ENCODE data around the gene ATAD3A.
"Not testable (repeated sequence)": the region's sequence is repeated elsewhere in the genome, so short reads cannot be mapped to it uniquely, and the experiment has no call there.

ATAD3A gene

DNA sequence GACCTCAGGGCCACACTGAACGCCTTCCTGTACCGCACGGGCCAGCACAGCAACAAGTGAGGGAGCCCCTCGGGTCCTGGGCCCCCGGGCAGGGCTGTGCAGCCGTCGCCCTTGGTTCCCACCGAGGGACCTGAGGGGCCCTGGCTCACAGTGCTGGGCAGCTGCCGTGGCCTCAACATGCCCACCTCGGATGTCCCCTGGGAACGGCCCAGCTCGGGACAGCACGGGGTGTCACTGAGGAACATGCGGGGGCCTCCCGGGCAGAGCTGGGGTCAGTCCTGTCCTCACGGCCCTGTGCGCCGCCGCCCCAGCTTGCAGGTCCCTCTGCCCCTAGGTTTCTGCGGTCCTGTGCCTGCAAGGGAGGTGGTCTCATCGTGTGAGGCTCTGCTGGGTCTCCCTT, 14.5 kb downstream of the ATAD3A start:
- H3K4me1 Mint-ChIP-seq (ENCODE audit: low read depth); H3K27ac Mint-ChIP-seq; H3K9me3 Mint-ChIP-seq; H3K4me3 Mint-ChIP-seq; H3K27me3 Mint-ChIP-seq (ENCODE audit: low read depth): not testable (repeated sequence)
- H3K36me3 Mint-ChIP-seq (ENCODE audit: low read depth) = peaks cover 16% of the 10 kb centered on the region

DNA sequence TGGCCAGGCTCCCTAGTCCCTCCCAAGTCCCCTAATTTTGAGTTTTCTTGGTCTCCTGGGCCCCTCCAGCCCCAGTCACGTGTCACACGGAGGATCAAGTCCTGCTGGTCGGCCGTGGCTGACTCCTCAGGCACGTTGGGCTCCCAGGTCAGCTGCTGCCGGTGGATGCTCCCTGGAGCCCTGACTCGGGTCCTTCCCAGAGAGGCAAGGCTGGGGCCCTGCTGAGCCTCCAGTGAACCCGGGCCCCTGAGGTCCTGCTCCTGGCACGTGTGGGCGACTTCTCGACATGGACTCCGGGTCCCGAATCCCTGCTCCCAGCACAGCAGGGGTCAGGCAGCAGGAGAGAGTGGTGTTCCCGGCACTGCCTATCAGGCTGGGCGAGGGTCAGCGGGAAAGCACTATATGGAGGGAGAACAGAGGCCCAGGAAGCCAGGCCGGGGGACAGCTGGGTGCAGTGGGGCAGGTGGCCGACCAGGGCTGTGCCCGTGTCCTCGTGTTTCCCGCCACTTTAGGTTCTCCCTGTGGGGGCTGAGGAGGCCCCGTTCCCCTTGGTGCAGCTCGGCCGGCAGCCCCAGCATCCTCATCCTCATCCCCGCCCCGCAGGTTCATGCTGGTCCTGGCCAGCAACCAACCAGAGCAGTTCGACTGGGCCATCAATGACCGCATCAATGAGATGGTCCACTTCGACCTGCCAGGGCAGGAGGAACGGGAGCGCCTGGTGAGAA, 15.3 kb downstream of the ATAD3A start:
- Mint-ChIP-seq H3K27ac (no peak overlapping the region), H3K27me3 (ENCODE audit: low read depth) (no peaks in the 10 kb centered on the region), H3K9me3 (peaks cover 6% of the 10 kb centered on the region), H3K4me3 (no peak overlapping the region), H3K36me3 (ENCODE audit: low read depth) (peaks cover 21% of the 10 kb centered on the region), H3K4me1 (ENCODE audit: low read depth) (no peaks in the 10 kb centered on the region)

DNA sequence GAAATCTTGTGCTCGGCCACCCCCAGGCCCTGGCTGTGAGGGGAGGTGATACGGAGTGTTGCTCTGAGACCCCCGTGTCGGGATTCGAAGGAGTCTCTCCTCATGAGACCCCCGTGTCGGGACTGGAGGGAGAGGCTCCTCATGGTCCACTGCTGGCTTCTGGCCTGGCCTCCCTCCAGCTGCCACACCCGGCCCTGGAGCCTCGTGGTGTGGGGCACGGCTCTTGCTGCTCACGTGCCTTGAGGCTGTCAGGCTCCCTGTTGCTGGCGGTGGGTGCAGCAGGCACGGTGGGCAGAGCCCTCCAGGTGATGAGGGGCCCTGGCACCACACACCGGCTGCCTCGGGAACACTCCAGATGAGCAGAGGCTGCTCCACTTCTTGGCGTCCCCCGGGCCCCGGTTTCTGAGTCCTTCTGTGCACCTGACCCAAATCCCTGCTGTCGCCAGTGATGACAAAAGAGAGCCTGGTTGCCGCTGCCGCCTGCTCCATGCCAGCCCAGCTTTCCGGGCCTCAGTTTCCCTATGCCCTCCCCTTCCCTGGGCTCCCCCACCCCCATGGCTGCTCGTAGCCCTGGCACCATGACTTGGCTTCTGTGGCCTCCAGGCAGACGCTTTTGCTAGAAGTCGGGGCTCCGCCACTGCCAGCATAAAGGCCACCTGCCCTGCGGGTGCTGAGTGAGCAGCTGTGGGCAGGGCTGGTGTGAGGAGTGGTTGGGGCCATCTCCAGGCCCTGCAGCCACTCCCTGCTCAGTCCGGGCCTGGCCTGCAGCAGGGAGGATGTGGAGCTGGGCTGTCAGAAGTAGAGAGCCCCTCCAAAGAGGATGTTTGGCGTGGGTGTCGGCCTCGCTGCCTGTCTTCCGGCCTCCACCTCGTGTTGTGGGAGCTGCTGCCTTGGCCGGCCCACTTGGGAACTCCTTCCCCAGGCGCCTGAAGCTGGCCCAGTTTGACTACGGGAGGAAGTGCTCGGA, 16.6 kb downstream of the ATAD3A start:
- H3K27me3 Mint-ChIP-seq (ENCODE audit: low read depth) = no peaks in the 10 kb centered on the region
- H3K4me1 Mint-ChIP-seq (ENCODE audit: low read depth) = no peaks in the 10 kb centered on the region
- peaks cover 6% of the 10 kb centered on the region for H3K9me3 Mint-ChIP-seq
- H3K4me3 Mint-ChIP-seq = no peak overlapping the region
- peaks cover 23% of the 10 kb centered on the region for H3K36me3 Mint-ChIP-seq (ENCODE audit: low read depth)
- no peak overlapping the region for H3K27ac Mint-ChIP-seq

DNA sequence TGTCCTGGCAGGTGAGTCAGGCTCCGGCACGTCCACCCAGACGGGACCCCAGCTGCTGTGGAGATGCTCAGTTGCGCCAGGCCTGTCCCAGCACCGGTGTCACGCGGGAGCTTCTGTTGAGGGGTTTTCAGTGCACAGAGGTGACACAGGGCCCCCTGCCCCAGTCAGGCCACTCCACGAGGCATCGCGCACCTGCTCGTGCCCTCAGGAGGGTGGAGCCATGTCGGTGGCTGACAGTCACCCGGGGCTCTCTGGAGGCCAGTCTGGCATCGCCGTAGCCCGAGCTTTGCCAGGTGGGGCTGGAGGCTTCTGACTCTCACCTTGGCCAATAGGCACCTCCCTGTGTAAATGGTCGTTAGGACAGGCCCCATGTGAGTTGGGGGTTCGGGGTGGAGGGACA, 17.4 kb downstream of the ATAD3A start:
- Mint-ChIP-seq H3K4me3 (no peak overlapping the region), H3K36me3 (ENCODE audit: low read depth) (peaks cover 23% of the 10 kb centered on the region), H3K27me3 (ENCODE audit: low read depth) (no peaks in the 10 kb centered on the region), H3K4me1 (ENCODE audit: low read depth) (no peaks in the 10 kb centered on the region), H3K27ac (no peak overlapping the region), H3K9me3 (peaks cover 6% of the 10 kb centered on the region)

DNA sequence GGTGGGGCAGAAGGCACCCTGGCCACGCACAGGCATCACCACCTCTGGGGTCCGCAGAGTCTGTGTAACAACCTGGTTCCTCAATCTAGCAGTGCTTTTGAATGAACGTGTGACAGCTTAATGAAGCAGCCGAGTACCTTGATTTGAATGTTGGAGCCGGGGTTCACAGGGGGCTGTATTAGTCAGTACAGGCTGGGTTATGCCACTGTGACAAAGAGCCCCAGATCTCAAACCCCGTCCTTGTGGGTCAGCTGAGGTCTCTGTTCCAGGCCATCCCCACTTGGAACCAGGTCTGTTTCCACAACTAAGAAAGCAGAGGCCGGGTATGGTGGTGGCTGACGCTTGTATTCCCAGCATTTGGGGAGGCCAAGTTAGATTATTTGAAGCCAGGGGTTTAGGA, 18.0 kb downstream of the ATAD3A start:
- Mint-ChIP-seq H3K36me3 (ENCODE audit: low read depth) (peaks cover 23% of the 10 kb centered on the region), H3K27ac (no peak overlapping the region)

DNA sequence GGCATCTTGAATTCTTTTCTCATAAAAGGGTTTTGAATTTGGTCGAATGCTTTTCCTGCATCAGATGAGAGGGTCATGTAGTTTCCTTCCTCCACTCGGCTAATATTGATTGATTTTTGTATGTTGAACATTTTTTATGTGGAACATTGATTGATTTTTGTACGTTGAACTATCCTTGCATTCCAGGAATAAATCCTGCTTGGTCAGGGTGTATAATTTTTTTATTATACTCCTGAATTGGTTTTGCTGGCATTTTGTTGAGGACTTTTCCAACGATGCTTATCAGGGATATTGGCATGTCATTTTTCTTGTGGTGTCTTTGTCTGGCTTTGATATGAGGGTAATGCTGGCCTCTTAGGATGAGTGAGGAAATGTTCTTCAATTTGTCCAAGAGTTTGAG, 20.0 kb downstream of the ATAD3A start:
- peaks cover 19% of the 10 kb centered on the region for H3K36me3 Mint-ChIP-seq (ENCODE audit: low read depth)
- peaks cover 6% of the 10 kb centered on the region for H3K9me3 Mint-ChIP-seq
- H3K4me1 Mint-ChIP-seq (ENCODE audit: low read depth) = no peaks in the 10 kb centered on the region
- H3K27me3 Mint-ChIP-seq (ENCODE audit: low read depth) = no peaks in the 10 kb centered on the region
- H3K27ac Mint-ChIP-seq = no peak overlapping the region
- H3K4me3 Mint-ChIP-seq = no peak overlapping the region

More for the DNA sequence above, 18.0 kb downstream of the ATAD3A start:
- Mint-ChIP-seq H3K4me3 (no peak overlapping the region), H3K9me3 (peaks cover 6% of the 10 kb centered on the region), H3K4me1 (ENCODE audit: low read depth) (no peaks in the 10 kb centered on the region), H3K27me3 (ENCODE audit: low read depth) (no peaks in the 10 kb centered on the region)

DNA sequence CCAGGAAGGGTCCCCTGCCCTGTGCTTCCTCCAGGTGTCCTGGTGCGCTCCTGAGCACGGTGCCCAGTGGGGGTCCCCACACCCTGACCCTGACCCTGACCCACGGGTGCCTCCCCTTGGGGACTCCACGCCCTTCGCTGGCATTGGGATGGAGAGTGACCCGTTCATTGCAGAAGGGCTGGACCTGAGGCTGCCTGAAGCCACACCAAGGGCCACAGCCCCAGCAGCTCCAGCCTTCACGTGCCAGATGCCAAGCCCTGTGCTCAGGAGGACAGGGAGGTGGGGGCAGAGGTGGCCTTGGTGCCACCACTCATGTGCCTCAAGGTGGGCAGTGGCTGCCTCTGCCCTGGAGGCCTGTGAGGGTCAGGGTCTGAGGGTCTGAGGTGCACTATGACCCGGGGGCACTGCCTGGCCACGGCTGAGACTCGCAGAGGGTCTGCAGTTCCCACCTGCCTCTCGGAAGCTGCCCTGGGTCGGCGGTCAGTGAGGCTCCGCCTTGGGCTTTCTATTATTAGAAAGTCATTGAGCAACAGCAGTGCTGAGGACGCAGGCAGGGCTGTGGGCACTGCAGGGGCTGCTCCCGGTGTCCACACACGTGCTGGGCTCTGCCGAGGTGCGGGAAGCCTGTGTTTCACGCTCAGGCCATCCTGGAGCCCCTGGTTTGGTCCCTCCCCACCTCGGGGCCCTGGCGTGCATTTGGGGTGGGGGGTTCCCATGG, 21.4 kb downstream of the ATAD3A start:
- H3K4me3 Mint-ChIP-seq; H3K9me3 Mint-ChIP-seq; H3K27me3 Mint-ChIP-seq (ENCODE audit: low read depth); H3K4me1 Mint-ChIP-seq (ENCODE audit: low read depth); H3K27ac Mint-ChIP-seq: not testable (repeated sequence)
- peaks cover 19% of the 10 kb centered on the region for H3K36me3 Mint-ChIP-seq (ENCODE audit: low read depth)

DNA sequence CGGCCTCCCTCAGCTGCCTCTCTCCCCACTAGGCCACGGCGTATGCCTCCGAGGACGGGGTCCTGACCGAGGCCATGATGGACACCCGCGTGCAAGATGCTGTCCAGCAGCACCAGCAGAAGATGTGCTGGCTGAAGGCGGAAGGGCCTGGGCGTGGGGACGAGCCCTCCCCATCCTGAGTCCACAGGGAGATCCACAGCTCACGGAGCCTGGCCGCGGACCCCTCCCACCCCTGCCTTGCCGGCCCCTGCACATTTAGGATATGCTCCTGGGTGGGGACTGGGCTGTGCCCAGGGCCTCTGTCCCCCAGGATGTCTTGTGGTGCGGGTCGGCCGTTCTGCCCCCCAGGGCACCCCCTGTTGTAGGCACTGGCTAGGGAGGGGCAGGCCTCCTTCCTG, 21.9 kb downstream of the ATAD3A start:
- not testable (repeated sequence) for H3K27me3 Mint-ChIP-seq (ENCODE audit: low read depth); H3K9me3 Mint-ChIP-seq; H3K4me3 Mint-ChIP-seq; H3K27ac Mint-ChIP-seq; H3K4me1 Mint-ChIP-seq (ENCODE audit: low read depth)
- H3K36me3 Mint-ChIP-seq (ENCODE audit: low read depth) = peaks cover 19% of the 10 kb centered on the region

DNA sequence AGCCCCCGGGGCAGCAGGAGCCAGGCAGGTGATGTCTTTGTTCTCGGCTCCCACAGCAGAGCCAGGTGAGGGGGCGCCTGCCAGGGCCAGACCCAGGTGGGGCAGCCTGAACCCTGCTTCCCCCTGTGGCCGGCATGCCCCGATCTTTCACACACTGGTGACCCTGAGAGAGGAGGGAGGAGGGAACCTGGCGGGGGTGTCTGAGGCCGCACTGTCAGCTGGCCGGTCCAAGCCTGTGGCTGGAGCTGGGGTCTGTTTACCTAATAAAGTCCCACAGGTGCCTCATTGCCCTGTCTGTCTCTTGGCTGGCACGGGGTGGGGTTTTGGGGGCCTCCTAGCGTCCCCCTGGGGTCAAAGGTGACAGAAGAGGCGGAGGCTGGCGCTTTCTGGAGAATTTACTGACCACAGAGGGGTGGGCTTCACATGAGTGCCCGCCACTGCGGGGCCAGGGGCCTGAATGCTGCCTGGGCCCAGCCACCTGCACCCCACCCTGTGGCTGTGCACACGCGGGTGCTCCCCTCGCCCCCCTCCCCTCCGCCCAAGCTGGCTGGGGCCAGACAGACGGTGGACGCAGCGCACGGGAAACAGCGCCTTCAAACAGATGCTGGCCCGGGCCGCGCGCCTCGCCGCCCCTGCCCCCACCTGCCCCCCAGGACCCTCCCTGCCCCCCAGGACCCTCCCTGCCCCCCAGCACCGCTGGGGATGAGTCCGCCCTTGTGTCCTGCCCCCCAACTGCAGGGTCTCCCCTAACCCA, 22.6 kb downstream of the ATAD3A start:
- H3K36me3 Mint-ChIP-seq (ENCODE audit: low read depth) = peaks cover 17% of the 10 kb centered on the region
- H3K27me3 Mint-ChIP-seq (ENCODE audit: low read depth) = no peaks in the 10 kb centered on the region
- peaks cover 6% of the 10 kb centered on the region for H3K9me3 Mint-ChIP-seq
- H3K4me3 Mint-ChIP-seq = no peak overlapping the region
- no peaks in the 10 kb centered on the region for H3K4me1 Mint-ChIP-seq (ENCODE audit: low read depth)
- H3K27ac Mint-ChIP-seq = no peak overlapping the region

DNA sequence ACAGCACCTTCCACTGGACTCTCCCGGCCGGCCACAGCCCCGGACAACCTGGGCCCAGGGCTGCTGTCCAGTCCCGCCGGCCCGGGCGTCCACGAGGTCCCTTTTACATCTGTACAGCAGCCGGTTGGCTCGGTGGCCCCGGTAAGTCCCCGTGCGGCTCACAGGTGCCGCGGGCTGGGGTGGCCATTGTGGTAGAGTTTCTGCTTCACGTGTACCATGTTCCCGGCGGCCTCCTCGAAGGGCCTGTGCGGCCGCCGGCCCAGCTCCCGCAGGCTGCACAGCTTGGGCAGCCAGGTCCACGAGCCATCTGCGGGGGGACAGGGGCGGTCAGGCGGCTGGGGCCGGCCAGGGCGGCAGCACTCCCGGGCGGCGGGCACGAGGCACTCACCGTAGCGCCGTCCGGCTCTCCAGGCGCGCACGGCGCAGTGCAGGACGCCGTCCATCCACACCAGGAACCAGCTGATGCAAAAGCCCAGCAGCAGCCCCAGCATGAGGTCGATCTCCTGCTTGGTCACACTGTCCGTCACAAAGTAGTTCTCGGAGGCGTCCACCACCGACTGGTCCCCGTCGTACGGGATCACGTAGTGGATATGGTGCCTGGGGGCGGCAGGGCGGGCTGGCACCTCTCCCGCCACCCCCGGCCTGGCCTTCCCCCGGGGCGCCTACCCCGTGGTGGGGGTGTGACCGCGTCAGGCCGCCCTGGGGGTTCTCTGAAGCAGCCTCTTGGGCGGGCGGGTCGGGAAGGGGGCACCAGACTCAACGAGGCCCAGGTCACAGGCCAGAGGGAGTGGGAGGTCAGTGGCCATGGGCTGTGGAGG, 23.4 kb downstream of the ATAD3A start:
- Mint-ChIP-seq H3K4me3 (no peak overlapping the region), H3K9me3 (peaks cover 6% of the 10 kb centered on the region), H3K36me3 (ENCODE audit: low read depth) (peaks cover 11% of the 10 kb centered on the region), H3K27me3 (ENCODE audit: low read depth) (no peaks in the 10 kb centered on the region), H3K4me1 (ENCODE audit: low read depth) (no peaks in the 10 kb centered on the region), H3K27ac (no peak overlapping the region)

DNA sequence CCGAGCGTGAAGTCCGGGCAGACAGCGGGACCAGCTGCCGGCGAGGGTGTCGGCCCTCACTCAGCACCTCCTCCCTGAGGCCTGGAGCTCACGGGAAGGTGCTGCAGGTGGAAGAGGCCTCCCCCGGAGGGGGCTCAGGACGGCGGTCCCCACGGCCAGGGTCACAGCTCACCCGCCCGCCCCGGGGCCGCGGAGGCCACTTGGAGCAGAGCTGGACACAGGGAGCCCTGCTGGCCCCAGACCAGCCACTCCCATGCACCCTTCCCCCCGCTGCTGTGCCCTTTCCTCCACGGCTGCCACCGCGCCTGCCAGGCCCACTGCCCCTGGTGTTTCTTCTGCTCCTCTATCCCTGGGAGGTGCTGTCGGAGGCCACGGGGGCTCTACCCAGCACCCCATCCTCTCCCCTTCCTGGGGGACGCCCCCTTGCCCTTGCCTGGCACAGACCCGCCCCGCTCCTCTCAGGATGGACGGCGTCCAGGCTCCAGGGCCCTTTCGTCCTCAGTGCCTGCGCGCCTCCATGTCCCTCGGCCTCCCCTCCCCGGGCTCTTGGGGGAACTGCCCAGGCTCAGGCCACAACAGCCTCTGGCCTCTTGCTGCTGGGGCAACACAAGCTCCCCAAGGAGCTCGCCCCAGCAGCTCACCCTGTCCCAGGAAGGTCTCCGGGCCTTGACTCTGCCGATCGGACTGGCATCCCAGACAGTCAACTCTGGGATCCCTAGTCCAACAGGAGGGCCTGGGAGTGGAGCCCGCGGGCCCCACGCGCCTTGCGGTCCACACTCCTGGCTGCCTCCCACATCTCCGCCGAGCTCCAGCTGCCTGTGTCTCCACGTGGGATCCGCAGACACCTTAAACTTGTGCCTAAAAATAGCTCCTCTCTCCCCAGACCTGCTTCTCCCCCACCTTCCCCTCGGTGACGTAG, 24.3 kb downstream of the ATAD3A start:
- no peak overlapping the region for H3K4me3 Mint-ChIP-seq
- no peaks in the 10 kb centered on the region for H3K4me1 Mint-ChIP-seq (ENCODE audit: low read depth)
- no peaks in the 10 kb centered on the region for H3K27me3 Mint-ChIP-seq (ENCODE audit: low read depth)
- H3K27ac Mint-ChIP-seq = no peak overlapping the region
- H3K36me3 Mint-ChIP-seq (ENCODE audit: low read depth) = peaks cover 7% of the 10 kb centered on the region
- peaks cover 6% of the 10 kb centered on the region for H3K9me3 Mint-ChIP-seq

DNA sequence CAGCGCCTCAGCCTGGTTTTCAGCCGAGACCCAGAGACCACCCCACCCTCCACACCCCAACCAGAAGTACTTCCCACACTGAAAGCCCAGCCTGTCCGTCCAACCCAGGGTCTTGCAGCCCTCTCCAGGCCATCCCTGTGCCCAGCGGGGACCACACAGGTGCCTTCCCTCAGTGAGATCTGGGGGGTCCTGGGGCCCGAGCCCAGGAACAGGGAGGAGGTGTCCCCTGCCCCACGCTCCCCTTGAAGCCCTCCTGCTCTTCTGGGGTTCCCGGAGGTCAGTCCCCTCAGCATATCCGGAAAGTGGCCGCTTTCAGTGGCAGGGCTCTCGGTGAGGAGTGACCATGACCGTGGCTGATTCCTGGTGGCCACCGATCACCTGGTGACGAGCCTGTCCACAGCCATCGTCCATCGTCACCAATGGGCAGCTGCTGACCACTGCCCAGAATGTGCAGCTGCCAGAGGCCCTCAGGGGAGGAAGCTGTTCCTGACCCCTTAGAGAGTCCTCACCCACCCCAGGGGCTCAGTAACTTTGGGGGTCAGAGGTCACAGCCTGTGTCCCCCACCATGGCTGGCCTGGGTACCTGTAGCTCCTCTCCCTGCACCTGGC, 25.1 kb downstream of the ATAD3A start:
- H3K27me3 Mint-ChIP-seq (ENCODE audit: low read depth) = no peaks in the 10 kb centered on the region
- H3K27ac Mint-ChIP-seq = no peak overlapping the region
- peaks cover 3% of the 10 kb centered on the region for H3K9me3 Mint-ChIP-seq
- peaks cover 11% of the 10 kb centered on the region for H3K36me3 Mint-ChIP-seq (ENCODE audit: low read depth)
- H3K4me3 Mint-ChIP-seq = no peak overlapping the region
- no peaks in the 10 kb centered on the region for H3K4me1 Mint-ChIP-seq (ENCODE audit: low read depth)
